Endothelial cell of umbilical vein (primary cell): ENCODE results near the gene PLXNC1.

Source experiments
- MAX ChIP-seq: IDR thresholded peaks from 2 replicates; pipeline ENCODE4 v1.6.1; 2011; ENCODE audit not compliant: insufficient read depth, insufficient read length
- POLR2AphosphoS5 ChIP-seq: IDR thresholded peaks from 2 replicates; pipeline ENCODE4 v1.6.1; 2012; ENCODE audit warnings: low read depth, mild to moderate bottlenecking, control low read depth, low read length, moderate library complexity; ENCODE audit not compliant: insufficient read depth
- TF ChIP-seq, protein P1 (sequence below), 2 donors: IDR thresholded peaks; 1 replicate in 1 of 2; 2 replicates in 1 of 2; pipeline ENCODE4 v1.5.1; 2011; ENCODE audit warnings: low read length in 2 of 2, mild to moderate bottlenecking in 2 of 2, moderate library complexity in 2 of 2, control low read depth in 1 of 2, inconsistent platforms in 1 of 2, low read depth in 1 of 2; ENCODE audit not compliant: insufficient read depth in 1 of 2; ENCODE audit errors: extremely low read depth in 1 of 2

DNA sequence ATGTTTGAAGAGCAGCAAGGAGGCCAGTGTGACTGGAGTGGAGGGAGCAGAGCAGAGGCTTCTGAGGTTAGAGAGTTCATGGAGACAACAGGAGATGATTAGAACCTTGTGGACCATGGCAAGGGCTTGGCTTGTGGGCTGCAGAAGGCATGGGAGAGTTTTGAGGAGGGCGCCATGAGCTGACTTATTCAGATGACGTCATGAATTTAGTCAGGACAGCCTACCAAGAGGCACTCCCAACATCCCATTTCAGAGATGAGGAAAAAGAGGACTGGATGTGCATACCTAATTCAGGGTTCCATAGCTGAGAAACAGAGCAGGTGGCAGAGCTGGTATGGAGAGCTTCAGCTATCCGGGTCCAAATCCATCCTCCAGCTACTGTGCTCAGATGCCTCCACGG is 101.8 kb downstream of the PLXNC1 start:
- TF ChIP-seq, protein P1, sequence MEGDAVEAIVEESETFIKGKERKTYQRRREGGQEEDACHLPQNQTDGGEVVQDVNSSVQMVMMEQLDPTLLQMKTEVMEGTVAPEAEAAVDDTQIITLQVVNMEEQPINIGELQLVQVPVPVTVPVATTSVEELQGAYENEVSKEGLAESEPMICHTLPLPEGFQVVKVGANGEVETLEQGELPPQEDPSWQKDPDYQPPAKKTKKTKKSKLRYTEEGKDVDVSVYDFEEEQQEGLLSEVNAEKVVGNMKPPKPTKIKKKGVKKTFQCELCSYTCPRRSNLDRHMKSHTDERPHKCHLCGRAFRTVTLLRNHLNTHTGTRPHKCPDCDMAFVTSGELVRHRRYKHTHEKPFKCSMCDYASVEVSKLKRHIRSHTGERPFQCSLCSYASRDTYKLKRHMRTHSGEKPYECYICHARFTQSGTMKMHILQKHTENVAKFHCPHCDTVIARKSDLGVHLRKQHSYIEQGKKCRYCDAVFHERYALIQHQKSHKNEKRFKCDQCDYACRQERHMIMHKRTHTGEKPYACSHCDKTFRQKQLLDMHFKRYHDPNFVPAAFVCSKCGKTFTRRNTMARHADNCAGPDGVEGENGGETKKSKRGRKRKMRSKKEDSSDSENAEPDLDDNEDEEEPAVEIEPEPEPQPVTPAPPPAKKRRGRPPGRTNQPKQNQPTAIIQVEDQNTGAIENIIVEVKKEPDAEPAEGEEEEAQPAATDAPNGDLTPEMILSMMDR (IDR thresholded peaks at IDR 0.05; ENCODE audit: extremely low read depth in 1 of 2, insufficient read depth in 1 of 2, low read depth in 1 of 2, low read length in 2 of 2), result no peak
- no peak for TF ChIP-seq POLR2AphosphoS5
- no peak for TF ChIP-seq MAX
